ENCODE measurements around the gene DAZAP1.
A peak's percentile ranks its signal among the peaks of the same experiment; 100 is the strongest.

The DAZAP1 gene

GRCh38 chr19:1383017-1383311 lies 24.4 kb upstream of the DAZAP1 start:
- Histone ChIP-seq H3K9ac (ENCODE audit: low read depth, low read length, poor library complexity, severe bottlenecking) (no peak overlapping the region), H3F3A (ENCODE audit: low read depth) (no peaks in the 10 kb centered on the region), H3K27me3 (ENCODE audit: insufficient read depth, low read length, poor library complexity, severe bottlenecking) (no peaks in the 10 kb centered on the region), H4K20me1 (ENCODE audit: insufficient read depth, low read length, poor library complexity, severe bottlenecking) (peaks cover 4% of the 10 kb centered on the region), H2AFZ (ENCODE audit: low read length) (no peak overlapping the region), H3K4me1 (ENCODE audit: insufficient read depth, low read length, poor library complexity, severe bottlenecking) (peaks cover 5% of the 10 kb centered on the region), H3K36me3 (ENCODE audit: insufficient read depth, low read length) (no peaks in the 10 kb centered on the region), H3K9me3 (ENCODE audit: insufficient read depth, low read depth, low read length) (no peaks in the 10 kb centered on the region), H3K4me3 (ENCODE audit: low read length, poor library complexity, severe bottlenecking) (peak overlapping the region; percentile 54), H3K9me2 (replicated peaks; ENCODE audit: low read depth, low read length) (no peaks in the 10 kb centered on the region), H3K79me2 (ENCODE audit: insufficient read depth, low read length) (peaks cover 24% of the 10 kb centered on the region), H3K4me2 (ENCODE audit: low read depth, low read length, poor library complexity, severe bottlenecking) (peak overlapping the region; percentile 56)
- TF ChIP-seq EZH2phosphoT487 (IDR thresholded peaks at IDR 0.05; ENCODE audit: borderline replicate concordance) = no peak
- peak; percentile 48; the same call in 1 of the 2 replicates for TF ChIP-seq CTCF (conservative IDR thresholded peaks at IDR 0.05; ENCODE audit: low read length)

- Histone ChIP-seq H3K27me3 (ENCODE audit: insufficient read depth, low read length, poor library complexity, severe bottlenecking) (no peaks in the 10 kb centered on the region), H3K79me2 (ENCODE audit: insufficient read depth, low read length) (peaks cover 24% of the 10 kb centered on the region), H3F3A (ENCODE audit: low read depth) (no peaks in the 10 kb centered on the region), H3K9me3 (ENCODE audit: insufficient read depth, low read depth, low read length) (no peaks in the 10 kb centered on the region), H3K4me3 (ENCODE audit: low read length, poor library complexity, severe bottlenecking) (peak within 1 kb of the TSS; percentile 96), H3K36me3 (ENCODE audit: insufficient read depth, low read length) (no peaks in the 10 kb centered on the region), H3K4me1 (ENCODE audit: insufficient read depth, low read length, poor library complexity, severe bottlenecking) (peaks cover 5% of the 10 kb centered on the region), H3K9me2 (replicated peaks; ENCODE audit: low read depth, low read length) (no peaks in the 10 kb centered on the region), H2AFZ (ENCODE audit: low read length) (peak within 1 kb of the TSS; percentile 87; the same call in 1 of the 2 replicates), H3K4me2 (ENCODE audit: low read depth, low read length, poor library complexity, severe bottlenecking) (peak within 1 kb of the TSS; percentile 96), H4K20me1 (ENCODE audit: insufficient read depth, low read length, poor library complexity, severe bottlenecking) (peaks cover 4% of the 10 kb centered on the region), H3K9ac (ENCODE audit: low read depth, low read length, poor library complexity, severe bottlenecking) (peak within 1 kb of the TSS; percentile 83)
- TF ChIP-seq EZH2phosphoT487 (IDR thresholded peaks at IDR 0.05; ENCODE audit: borderline replicate concordance) (no peak), CTCF (conservative IDR thresholded peaks at IDR 0.05; ENCODE audit: low read length) (no peak; the same call in 1 of the 2 replicates)
Observed at GRCh38 chr19:1383312-1384084, 23.9 kb upstream of the DAZAP1 start, which contains the start of gene NDUFS7. NDUFS7 (plus strand) TSS chr19:1383907; CDS start chr19:1383927, 20 bp downstream.

- peaks cover 5% of the 10 kb centered on the region for H3K4me1 ChIP-seq (ENCODE audit: insufficient read depth, low read length, poor library complexity, severe bottlenecking)
- H3K27me3 ChIP-seq (ENCODE audit: insufficient read depth, low read length, poor library complexity, severe bottlenecking) = no peaks in the 10 kb centered on the region
- TF ChIP-seq CTCF (conservative IDR thresholded peaks at IDR 0.05; ENCODE audit: low read length) (no peak), EZH2phosphoT487 (IDR thresholded peaks at IDR 0.05; ENCODE audit: borderline replicate concordance) (no peak)
- peaks cover 24% of the 10 kb centered on the region for H3K79me2 ChIP-seq (ENCODE audit: insufficient read depth, low read length)
- H3K9me3 ChIP-seq (ENCODE audit: insufficient read depth, low read depth, low read length) = no peaks in the 10 kb centered on the region
- H3K9me2 ChIP-seq (replicated peaks; ENCODE audit: low read depth, low read length) = no peaks in the 10 kb centered on the region
- H3K36me3 ChIP-seq (ENCODE audit: insufficient read depth, low read length) = peaks cover 1% of the 10 kb centered on the region; the same call in 1 of the 2 replicates
- peak overlapping the region; percentile 83 for H3K9ac ChIP-seq (ENCODE audit: low read depth, low read length, poor library complexity, severe bottlenecking)
- H2AFZ ChIP-seq (ENCODE audit: low read length) = peak overlapping the region; percentile 87; the same call in 1 of the 2 replicates
- peak overlapping the region; percentile 96 for H3K4me3 ChIP-seq (ENCODE audit: low read length, poor library complexity, severe bottlenecking)
- peaks cover 4% of the 10 kb centered on the region for H4K20me1 ChIP-seq (ENCODE audit: insufficient read depth, low read length, poor library complexity, severe bottlenecking)
- peak overlapping the region; percentile 96 for H3K4me2 ChIP-seq (ENCODE audit: low read depth, low read length, poor library complexity, severe bottlenecking)
- no peaks in the 10 kb centered on the region for H3F3A ChIP-seq (ENCODE audit: low read depth)
Observed at GRCh38 chr19:1384085-1384462, 23.3 kb upstream of the DAZAP1 start.

Measured in Loucy (cell line).